Measurements from ENCODE around the gene KRTAP16-1.

- no peak for TF ChIP-seq CHD4 (IDR thresholded peaks at IDR 0.05; ENCODE audit: borderline replicate concordance, low read length)
- no peak for TF ChIP-seq ZNF317 (CRISPR knock-in tag; IDR thresholded peaks at IDR 0.05)
- no peak for TF ChIP-seq CTCF (CRISPR knock-in tag; IDR thresholded peaks at IDR 0.05)
- TF ChIP-seq ARNT2 (CRISPR knock-in tag; IDR thresholded peaks at IDR 0.05; ENCODE audit: low read depth): no peak
- no peak for TF ChIP-seq JUND (CRISPR knock-in tag; IDR thresholded peaks at IDR 0.05)
- no peak for TF ChIP-seq CEBPB (IDR thresholded peaks at IDR 0.05; ENCODE audit: borderline replicate concordance, low read depth, low read length)
- TF ChIP-seq FOSL2 (CRISPR knock-in tag; IDR thresholded peaks at IDR 0.05): no peak
- no peak for TF ChIP-seq POLR2AphosphoS5 (IDR thresholded peaks at IDR 0.05; ENCODE audit: low read depth, low read length)
- TF ChIP-seq CCDC6 (CRISPR knock-in tag; IDR thresholded peaks at IDR 0.05): no peak
- TF ChIP-seq ZNF501 (CRISPR knock-in tag; IDR thresholded peaks at IDR 0.05): no peak
These were observed 6.1 kb downstream of the KRTAP16-1 start for GRCh38 chr17:41302981-41303380.

All from HepG2 (cell line).